AG20443 (cell line): ENCODE data around the gene RBM15B.

ENCODE experiments used
- DNase-seq: peaks from one replicate; pipeline ENCODE4 v3.0.0; 2012; ENCODE audit warnings: low spot score, mixed read lengths

Gene RBM15B

DNA sequence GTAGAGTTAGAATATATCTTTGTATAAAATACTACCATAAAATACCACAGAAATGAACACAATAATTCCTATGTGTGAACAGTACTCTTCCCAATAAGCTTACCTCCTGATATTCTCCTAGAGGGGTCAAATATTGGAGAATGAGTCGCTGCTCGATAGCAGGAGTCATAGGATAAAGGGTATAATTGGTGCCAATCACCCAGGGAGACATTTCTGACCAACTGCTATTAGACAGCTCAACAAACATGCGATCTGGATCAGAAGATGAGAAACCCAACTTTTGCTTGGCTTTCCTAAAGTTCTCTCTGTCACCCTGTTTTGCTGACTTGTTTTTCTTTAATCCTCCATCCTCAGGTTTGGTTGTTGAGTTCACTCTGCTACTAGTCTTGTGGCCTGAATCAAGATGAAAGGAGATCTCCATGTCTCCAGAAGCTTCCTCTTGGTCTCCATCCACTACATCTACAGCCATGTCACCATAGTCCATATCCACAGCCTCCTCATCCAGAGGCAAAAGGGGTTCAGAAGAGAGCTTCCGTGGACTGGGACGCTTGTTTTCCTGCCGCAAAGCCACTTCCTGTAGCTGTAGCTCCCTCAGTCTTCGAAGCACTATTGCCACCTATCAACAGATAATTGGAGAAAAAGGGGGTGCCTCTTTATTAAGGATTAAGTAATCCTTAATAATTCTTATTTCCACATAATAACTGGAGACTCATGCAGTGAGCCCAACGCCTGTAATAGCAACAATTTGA is 50.4 kb downstream of the RBM15B start:
- no peak for DNase-seq

DNA sequence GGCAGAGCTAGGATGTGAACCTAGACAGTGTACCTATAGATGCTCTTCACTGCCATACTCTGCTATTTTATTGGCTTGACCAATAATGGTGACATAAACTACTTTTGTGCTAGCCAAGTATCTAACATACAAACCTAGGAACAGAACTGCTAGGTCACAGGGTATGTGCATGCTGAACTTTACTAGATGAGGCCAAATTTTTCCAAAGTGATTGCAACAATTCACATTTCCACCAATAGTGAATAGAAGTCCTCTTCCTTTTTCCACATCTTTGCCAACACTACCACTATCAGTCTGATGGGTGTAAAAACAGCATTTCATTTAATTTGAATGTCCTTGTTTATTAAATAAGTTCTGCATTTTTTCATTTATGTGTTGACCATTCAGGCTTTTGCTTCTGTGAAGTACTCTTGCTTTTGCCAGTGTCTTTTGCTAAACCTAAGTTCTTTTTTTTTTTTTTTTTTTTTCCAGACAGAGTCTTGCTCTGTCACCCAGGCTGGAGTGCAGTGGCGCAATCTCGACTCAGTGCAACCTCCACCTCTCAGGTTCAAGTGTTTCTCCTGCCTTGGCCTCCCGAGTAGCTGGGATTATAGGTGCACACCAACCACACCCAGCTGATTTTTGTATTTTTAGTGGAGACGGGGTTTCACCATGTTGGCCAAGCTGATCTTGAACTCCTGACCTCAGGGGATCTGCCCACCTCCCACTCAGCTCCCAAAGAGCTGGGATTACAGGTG is 54.6 kb downstream of the RBM15B start:
- DNase-seq: no peak
